Stimulated activated effector memory CD8-positive, alpha-beta T cell treated with anti-CD3 and anti-CD28 coated beads, Interleukin-12 subunit alpha, Interleukin-12 subunit beta, amount 100 ng/mL, for 72 hours (primary cell): ENCODE data around the gene ADARB1.

Source experiments
- ATAC-seq: fragments of 150-1000 bp; cut with Tn5 transposase; 2 replicates; pipeline ENCODE4 v1.10.0; 2021
- DNase-seq, 2 donors: peaks; one replicate each; pipeline ENCODE4 v3.0.0; 2021 to 2022; ENCODE audit warnings: low spot score in 2 of 2
- H3K27ac Mint-ChIP-seq: one replicate; pipeline ENCODE4 v1.8.0; 2022; ENCODE audit warnings: mild to moderate bottlenecking, mixed read lengths
- H3K36me3 Mint-ChIP-seq: one replicate; pipeline ENCODE4 v1.8.0; 2022; ENCODE audit warnings: mild to moderate bottlenecking, mixed read lengths
- H3K4me1 Mint-ChIP-seq: one replicate; pipeline ENCODE4 v1.8.0; 2022; ENCODE audit warnings: mixed read lengths
- H3K4me3 Mint-ChIP-seq: one replicate; pipeline ENCODE4 v1.8.0; 2022; ENCODE audit warnings: mild to moderate bottlenecking, mixed read lengths
- H3K9me3 Mint-ChIP-seq: one replicate; pipeline ENCODE4 v1.8.0; 2022; ENCODE audit warnings: mixed read lengths

Gene ADARB1

GRCh38 chr21:45074818-45075595 is 627 bp downstream of the ADARB1 start:
- Mint-ChIP-seq H3K27ac (peak overlapping the region; percentile 32), H3K4me3 (peak overlapping the region; percentile 70), H3K4me1 (peaks cover 47% of the 10 kb centered on the region), H3K9me3 (no peaks in the 10 kb centered on the region), H3K36me3 (peaks cover 20% of the 10 kb centered on the region)
- DNase-seq (peak; percentile 35 to 73), ATAC-seq (peak; percentile 5)

GRCh38 chr21:45075596-45076244 is 1.3 kb downstream of the ADARB1 start:
- Mint-ChIP-seq H3K4me3 (peak overlapping the region; percentile 70), H3K36me3 (peaks cover 20% of the 10 kb centered on the region), H3K4me1 (peaks cover 54% of the 10 kb centered on the region), H3K27ac (peak overlapping the region; percentile 32), H3K9me3 (no peaks in the 10 kb centered on the region)
- no peak for DNase-seq
- no peak for ATAC-seq

GRCh38 chr21:45076245-45076711 is 1.9 kb downstream of the ADARB1 start:
- Mint-ChIP-seq H3K4me1 (peaks cover 60% of the 10 kb centered on the region), H3K27ac (peak overlapping the region; percentile 32)
- no peak for ATAC-seq

GRCh38 chr21:45078371-45078770 is 4.0 kb downstream of the ADARB1 start:
- Mint-ChIP-seq H3K36me3 (peaks cover 25% of the 10 kb centered on the region), H3K4me3 (peak overlapping the region; percentile 39), H3K9me3 (no peaks in the 10 kb centered on the region), H3K27ac (peak overlapping the region; percentile 93), H3K4me1 (peaks cover 77% of the 10 kb centered on the region)
- DNase-seq: no peak
- ATAC-seq: no peak

More at GRCh38 chr21:45076245-45076711, 1.9 kb downstream of the ADARB1 start:
- DNase-seq: no peak
- Mint-ChIP-seq H3K4me3 (peak overlapping the region; percentile 70), H3K9me3 (no peaks in the 10 kb centered on the region), H3K36me3 (peaks cover 26% of the 10 kb centered on the region)

- peak; percentile 89 for ATAC-seq
- H3K4me3 Mint-ChIP-seq: peak overlapping the region; percentile 39
Observed at GRCh38 chr21:45078877-45079281, 4.5 kb downstream of the ADARB1 start.

GRCh38 chr21:45079351-45079750 is 5.0 kb downstream of the ADARB1 start:
- Mint-ChIP-seq H3K4me1 (peaks cover 82% of the 10 kb centered on the region), H3K36me3 (peaks cover 20% of the 10 kb centered on the region), H3K4me3 (peak overlapping the region; percentile 39), H3K27ac (peak overlapping the region; percentile 93), H3K9me3 (no peaks in the 10 kb centered on the region)
- ATAC-seq (no peak), DNase-seq (no peak)

More at GRCh38 chr21:45078877-45079281, 4.5 kb downstream of the ADARB1 start:
- Mint-ChIP-seq H3K36me3 (peaks cover 20% of the 10 kb centered on the region), H3K4me1 (peaks cover 77% of the 10 kb centered on the region), H3K27ac (peak overlapping the region; percentile 93), H3K9me3 (no peaks in the 10 kb centered on the region)
- DNase-seq: peak; percentile 44 to 80

- DNase-seq: no peak
- Mint-ChIP-seq H3K27ac (peak overlapping the region; percentile 93), H3K4me1 (peaks cover 89% of the 10 kb centered on the region), H3K4me3 (peak overlapping the region; percentile 39), H3K36me3 (peaks cover 20% of the 10 kb centered on the region), H3K9me3 (no peaks in the 10 kb centered on the region)
- ATAC-seq: no peak
Observed at GRCh38 chr21:45080232-45080631, 5.9 kb downstream of the ADARB1 start.

GRCh38 chr21:45080639-45081414 is 6.4 kb downstream of the ADARB1 start:
- Mint-ChIP-seq H3K9me3 (no peaks in the 10 kb centered on the region), H3K4me3 (peak overlapping the region; percentile 44)
- DNase-seq: no peak

GRCh38 chr21:45081636-45082035 is 7.3 kb downstream of the ADARB1 start:
- Mint-ChIP-seq H3K4me3 (peak overlapping the region; percentile 44), H3K36me3 (peaks cover 20% of the 10 kb centered on the region), H3K27ac (peak overlapping the region; percentile 93), H3K9me3 (no peaks in the 10 kb centered on the region), H3K4me1 (peaks cover 91% of the 10 kb centered on the region)
- no peak for DNase-seq
- ATAC-seq: no peak

More at GRCh38 chr21:45080639-45081414, 6.4 kb downstream of the ADARB1 start:
- peak; percentile 61 for ATAC-seq
- Mint-ChIP-seq H3K27ac (peak overlapping the region; percentile 93), H3K36me3 (peaks cover 20% of the 10 kb centered on the region), H3K4me1 (peaks cover 91% of the 10 kb centered on the region)

GRCh38 chr21:45082736-45083135 is 8.4 kb downstream of the ADARB1 start:
- DNase-seq (no peak), ATAC-seq (no peak)
- Mint-ChIP-seq H3K27ac (peak overlapping the region; percentile 83), H3K9me3 (no peaks in the 10 kb centered on the region), H3K4me3 (no peak overlapping the region), H3K36me3 (peaks cover 20% of the 10 kb centered on the region), H3K4me1 (peaks cover 96% of the 10 kb centered on the region)

- DNase-seq (no peak), ATAC-seq (no peak)
- H3K27ac Mint-ChIP-seq: peak overlapping the region; percentile 68
- H3K4me1 Mint-ChIP-seq: peaks cover 92% of the 10 kb centered on the region
- no peaks in the 10 kb centered on the region for H3K9me3 Mint-ChIP-seq
- H3K4me3 Mint-ChIP-seq: peak overlapping the region; percentile 27
- H3K36me3 Mint-ChIP-seq: peaks cover 14% of the 10 kb centered on the region
Observed at GRCh38 chr21:45084121-45084520, 9.7 kb downstream of the ADARB1 start.

GRCh38 chr21:45084881-45085536 is 10.6 kb downstream of the ADARB1 start:
- ATAC-seq (no peak), DNase-seq (no peak)
- H3K4me1 Mint-ChIP-seq: peaks cover 88% of the 10 kb centered on the region
- no peaks in the 10 kb centered on the region for H3K9me3 Mint-ChIP-seq
- H3K27ac Mint-ChIP-seq: no peak overlapping the region
- peaks cover 9% of the 10 kb centered on the region for H3K36me3 Mint-ChIP-seq
- H3K4me3 Mint-ChIP-seq: no peak overlapping the region

- H3K4me1 Mint-ChIP-seq: peaks cover 86% of the 10 kb centered on the region
- no peak overlapping the region for H3K4me3 Mint-ChIP-seq
- H3K36me3 Mint-ChIP-seq: peaks cover 9% of the 10 kb centered on the region
- no peak for ATAC-seq
- H3K9me3 Mint-ChIP-seq: no peaks in the 10 kb centered on the region
- DNase-seq: no peak
- H3K27ac Mint-ChIP-seq: no peak overlapping the region
Observed at GRCh38 chr21:45085700-45086099, 11.3 kb downstream of the ADARB1 start.

- no peaks in the 10 kb centered on the region for H3K9me3 Mint-ChIP-seq
- no peak overlapping the region for H3K27ac Mint-ChIP-seq
Observed at GRCh38 chr21:45086337-45086958, 12.1 kb downstream of the ADARB1 start.

More at GRCh38 chr21:45086337-45086958, 12.1 kb downstream of the ADARB1 start:
- DNase-seq (no peak), ATAC-seq (no peak)
- Mint-ChIP-seq H3K4me3 (peak overlapping the region; percentile 58), H3K36me3 (peaks cover 1% of the 10 kb centered on the region), H3K4me1 (peaks cover 85% of the 10 kb centered on the region)
